Measurements from ENCODE around the gene DUSP28. TPM values are rescaled to one million over a fixed set of nuclear protein-coding genes. Genes with fewer than 3 reads are reported as not detected.

Gene DUSP28
- total and polyA plus RNA-seq, 2 experiments from 2014 or later: 2.7 to 4.3 TPM

- H3K4me3 Mint-ChIP-seq: no peak overlapping the region
- H3K36me3 ChIP-seq (ENCODE audit: insufficient read depth): no peaks in the 10 kb centered on the region
- no peak for ATAC-seq
These were observed 40.3 kb downstream of the DUSP28 start for GRCh38 chr2:240600451-240600961.

More at GRCh38 chr2:240600451-240600961, 40.3 kb downstream of the DUSP28 start:
- H3K9me2 ChIP-seq (ENCODE audit: insufficient read depth): no peaks in the 10 kb centered on the region
- no peaks in the 10 kb centered on the region for H3K27me3 ChIP-seq (ENCODE audit: insufficient read depth)
- H3K4me1 ChIP-seq (ENCODE audit: insufficient read depth): no peaks in the 10 kb centered on the region
- Mint-ChIP-seq H3K27ac (no peak overlapping the region), H3K36me3 (ENCODE audit: low read depth) (peaks cover 2% of the 10 kb centered on the region; the same call in 1 of the 3 replicates), H3K27me3 (ENCODE audit: insufficient read depth, low read depth, poor library complexity) (peaks cover 3% of the 10 kb centered on the region), H3K9me3 (no peaks in the 10 kb centered on the region), H3K4me1 (no peaks in the 10 kb centered on the region)
- no peaks in the 10 kb centered on the region for H3F3A ChIP-seq (replicated peaks; ENCODE audit: low read depth)
- no peak overlapping the region for H3K4me2 ChIP-seq
- no peaks in the 10 kb centered on the region for H3K79me2 ChIP-seq (replicated peaks; ENCODE audit: insufficient read depth)
- no peak overlapping the region for H2AFZ ChIP-seq
- TF ChIP-seq ZNF114 (CRISPR knock-in tag; IDR thresholded peaks at IDR 0.05): no peak
- TF ChIP-seq, protein P1, sequence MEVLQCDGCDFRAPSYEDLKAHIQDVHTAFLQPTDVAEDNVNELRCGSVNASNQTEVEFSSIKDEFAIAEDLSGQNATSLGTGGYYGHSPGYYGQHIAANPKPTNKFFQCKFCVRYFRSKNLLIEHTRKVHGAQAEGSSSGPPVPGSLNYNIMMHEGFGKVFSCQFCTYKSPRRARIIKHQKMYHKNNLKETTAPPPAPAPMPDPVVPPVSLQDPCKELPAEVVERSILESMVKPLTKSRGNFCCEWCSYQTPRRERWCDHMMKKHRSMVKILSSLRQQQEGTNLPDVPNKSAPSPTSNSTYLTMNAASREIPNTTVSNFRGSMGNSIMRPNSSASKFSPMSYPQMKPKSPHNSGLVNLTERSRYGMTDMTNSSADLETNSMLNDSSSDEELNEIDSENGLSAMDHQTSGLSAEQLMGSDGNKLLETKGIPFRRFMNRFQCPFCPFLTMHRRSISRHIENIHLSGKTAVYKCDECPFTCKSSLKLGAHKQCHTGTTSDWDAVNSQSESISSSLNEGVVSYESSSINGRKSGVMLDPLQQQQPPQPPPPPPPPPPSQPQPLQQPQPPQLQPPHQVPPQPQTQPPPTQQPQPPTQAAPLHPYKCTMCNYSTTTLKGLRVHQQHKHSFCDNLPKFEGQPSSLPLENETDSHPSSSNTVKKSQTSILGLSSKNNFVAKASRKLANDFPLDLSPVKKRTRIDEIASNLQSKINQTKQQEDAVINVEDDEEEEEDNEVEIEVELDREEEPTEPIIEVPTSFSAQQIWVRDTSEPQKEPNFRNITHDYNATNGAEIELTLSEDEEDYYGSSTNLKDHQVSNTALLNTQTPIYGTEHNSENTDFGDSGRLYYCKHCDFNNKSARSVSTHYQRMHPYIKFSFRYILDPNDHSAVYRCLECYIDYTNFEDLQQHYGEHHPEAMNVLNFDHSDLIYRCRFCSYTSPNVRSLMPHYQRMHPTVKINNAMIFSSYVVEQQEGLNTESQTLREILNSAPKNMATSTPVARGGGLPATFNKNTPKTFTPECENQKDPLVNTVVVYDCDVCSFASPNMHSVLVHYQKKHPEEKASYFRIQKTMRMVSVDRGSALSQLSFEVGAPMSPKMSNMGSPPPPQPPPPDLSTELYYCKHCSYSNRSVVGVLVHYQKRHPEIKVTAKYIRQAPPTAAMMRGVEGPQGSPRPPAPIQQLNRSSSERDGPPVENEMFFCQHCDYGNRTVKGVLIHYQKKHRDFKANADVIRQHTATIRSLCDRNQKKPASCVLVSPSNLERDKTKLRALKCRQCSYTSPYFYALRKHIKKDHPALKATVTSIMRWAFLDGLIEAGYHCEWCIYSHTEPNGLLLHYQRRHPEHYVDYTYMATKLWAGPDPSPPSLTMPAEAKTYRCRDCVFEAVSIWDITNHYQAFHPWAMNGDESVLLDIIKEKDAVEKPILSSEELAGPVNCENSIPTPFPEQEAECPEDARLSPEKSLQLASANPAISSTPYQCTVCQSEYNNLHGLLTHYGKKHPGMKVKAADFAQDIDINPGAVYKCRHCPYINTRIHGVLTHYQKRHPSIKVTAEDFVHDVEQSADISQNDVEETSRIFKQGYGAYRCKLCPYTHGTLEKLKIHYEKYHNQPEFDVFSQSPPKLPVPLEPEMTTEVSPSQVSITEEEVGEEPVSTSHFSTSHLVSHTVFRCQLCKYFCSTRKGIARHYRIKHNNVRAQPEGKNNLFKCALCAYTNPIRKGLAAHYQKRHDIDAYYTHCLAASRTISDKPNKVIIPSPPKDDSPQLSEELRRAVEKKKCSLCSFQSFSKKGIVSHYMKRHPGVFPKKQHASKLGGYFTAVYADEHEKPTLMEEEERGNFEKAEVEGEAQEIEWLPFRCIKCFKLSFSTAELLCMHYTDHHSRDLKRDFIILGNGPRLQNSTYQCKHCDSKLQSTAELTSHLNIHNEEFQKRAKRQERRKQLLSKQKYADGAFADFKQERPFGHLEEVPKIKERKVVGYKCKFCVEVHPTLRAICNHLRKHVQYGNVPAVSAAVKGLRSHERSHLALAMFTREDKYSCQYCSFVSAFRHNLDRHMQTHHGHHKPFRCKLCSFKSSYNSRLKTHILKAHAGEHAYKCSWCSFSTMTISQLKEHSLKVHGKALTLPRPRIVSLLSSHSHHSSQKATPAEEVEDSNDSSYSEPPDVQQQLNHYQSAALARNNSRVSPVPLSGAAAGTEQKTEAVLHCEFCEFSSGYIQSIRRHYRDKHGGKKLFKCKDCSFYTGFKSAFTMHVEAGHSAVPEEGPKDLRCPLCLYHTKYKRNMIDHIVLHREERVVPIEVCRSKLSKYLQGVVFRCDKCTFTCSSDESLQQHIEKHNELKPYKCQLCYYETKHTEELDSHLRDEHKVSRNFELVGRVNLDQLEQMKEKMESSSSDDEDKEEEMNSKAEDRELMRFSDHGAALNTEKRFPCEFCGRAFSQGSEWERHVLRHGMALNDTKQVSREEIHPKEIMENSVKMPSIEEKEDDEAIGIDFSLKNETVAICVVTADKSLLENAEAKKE (CRISPR knock-in tag; IDR thresholded peaks at IDR 0.05): no peak
- no peak for TF ChIP-seq POLR2AphosphoS5 (IDR thresholded peaks at IDR 0.05; ENCODE audit: low read depth)
- no peak for TF ChIP-seq STAT1 (IDR thresholded peaks at IDR 0.05; ENCODE audit: unreplicated experiment)
- TF ChIP-seq NANOG (IDR thresholded peaks at IDR 0.05; ENCODE audit: borderline replicate concordance): no peak
- no peak for TF ChIP-seq EZH2 (IDR thresholded peaks at IDR 0.05; ENCODE audit: low read depth, unreplicated experiment)
- no peak for TF ChIP-seq JUNB (IDR thresholded peaks at IDR 0.05; ENCODE audit: unreplicated experiment)
- TF ChIP-seq ZNF331 (CRISPR knock-in tag; IDR thresholded peaks at IDR 0.05; ENCODE audit: low read depth): no peak
- TF ChIP-seq CREB1 (CRISPR knock-in tag; IDR thresholded peaks at IDR 0.05; ENCODE audit: low read depth): no peak
- TF ChIP-seq, protein P2, sequence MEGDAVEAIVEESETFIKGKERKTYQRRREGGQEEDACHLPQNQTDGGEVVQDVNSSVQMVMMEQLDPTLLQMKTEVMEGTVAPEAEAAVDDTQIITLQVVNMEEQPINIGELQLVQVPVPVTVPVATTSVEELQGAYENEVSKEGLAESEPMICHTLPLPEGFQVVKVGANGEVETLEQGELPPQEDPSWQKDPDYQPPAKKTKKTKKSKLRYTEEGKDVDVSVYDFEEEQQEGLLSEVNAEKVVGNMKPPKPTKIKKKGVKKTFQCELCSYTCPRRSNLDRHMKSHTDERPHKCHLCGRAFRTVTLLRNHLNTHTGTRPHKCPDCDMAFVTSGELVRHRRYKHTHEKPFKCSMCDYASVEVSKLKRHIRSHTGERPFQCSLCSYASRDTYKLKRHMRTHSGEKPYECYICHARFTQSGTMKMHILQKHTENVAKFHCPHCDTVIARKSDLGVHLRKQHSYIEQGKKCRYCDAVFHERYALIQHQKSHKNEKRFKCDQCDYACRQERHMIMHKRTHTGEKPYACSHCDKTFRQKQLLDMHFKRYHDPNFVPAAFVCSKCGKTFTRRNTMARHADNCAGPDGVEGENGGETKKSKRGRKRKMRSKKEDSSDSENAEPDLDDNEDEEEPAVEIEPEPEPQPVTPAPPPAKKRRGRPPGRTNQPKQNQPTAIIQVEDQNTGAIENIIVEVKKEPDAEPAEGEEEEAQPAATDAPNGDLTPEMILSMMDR (conservative IDR thresholded peaks at IDR 0.05; ENCODE audit: low read depth in 2 of 2): no peak
- TF ChIP-seq EZH2phosphoT487 (IDR thresholded peaks at IDR 0.05; ENCODE audit: unreplicated experiment): no peak
- TF ChIP-seq, protein P3, sequence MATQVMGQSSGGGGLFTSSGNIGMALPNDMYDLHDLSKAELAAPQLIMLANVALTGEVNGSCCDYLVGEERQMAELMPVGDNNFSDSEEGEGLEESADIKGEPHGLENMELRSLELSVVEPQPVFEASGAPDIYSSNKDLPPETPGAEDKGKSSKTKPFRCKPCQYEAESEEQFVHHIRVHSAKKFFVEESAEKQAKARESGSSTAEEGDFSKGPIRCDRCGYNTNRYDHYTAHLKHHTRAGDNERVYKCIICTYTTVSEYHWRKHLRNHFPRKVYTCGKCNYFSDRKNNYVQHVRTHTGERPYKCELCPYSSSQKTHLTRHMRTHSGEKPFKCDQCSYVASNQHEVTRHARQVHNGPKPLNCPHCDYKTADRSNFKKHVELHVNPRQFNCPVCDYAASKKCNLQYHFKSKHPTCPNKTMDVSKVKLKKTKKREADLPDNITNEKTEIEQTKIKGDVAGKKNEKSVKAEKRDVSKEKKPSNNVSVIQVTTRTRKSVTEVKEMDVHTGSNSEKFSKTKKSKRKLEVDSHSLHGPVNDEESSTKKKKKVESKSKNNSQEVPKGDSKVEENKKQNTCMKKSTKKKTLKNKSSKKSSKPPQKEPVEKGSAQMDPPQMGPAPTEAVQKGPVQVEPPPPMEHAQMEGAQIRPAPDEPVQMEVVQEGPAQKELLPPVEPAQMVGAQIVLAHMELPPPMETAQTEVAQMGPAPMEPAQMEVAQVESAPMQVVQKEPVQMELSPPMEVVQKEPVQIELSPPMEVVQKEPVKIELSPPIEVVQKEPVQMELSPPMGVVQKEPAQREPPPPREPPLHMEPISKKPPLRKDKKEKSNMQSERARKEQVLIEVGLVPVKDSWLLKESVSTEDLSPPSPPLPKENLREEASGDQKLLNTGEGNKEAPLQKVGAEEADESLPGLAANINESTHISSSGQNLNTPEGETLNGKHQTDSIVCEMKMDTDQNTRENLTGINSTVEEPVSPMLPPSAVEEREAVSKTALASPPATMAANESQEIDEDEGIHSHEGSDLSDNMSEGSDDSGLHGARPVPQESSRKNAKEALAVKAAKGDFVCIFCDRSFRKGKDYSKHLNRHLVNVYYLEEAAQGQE (IDR thresholded peaks at IDR 0.05; ENCODE audit: unreplicated experiment): no peak
- TF ChIP-seq, protein P4, sequence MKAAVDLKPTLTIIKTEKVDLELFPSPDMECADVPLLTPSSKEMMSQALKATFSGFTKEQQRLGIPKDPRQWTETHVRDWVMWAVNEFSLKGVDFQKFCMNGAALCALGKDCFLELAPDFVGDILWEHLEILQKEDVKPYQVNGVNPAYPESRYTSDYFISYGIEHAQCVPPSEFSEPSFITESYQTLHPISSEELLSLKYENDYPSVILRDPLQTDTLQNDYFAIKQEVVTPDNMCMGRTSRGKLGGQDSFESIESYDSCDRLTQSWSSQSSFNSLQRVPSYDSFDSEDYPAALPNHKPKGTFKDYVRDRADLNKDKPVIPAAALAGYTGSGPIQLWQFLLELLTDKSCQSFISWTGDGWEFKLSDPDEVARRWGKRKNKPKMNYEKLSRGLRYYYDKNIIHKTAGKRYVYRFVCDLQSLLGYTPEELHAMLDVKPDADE (IDR thresholded peaks at IDR 0.05): no peak
- H3K4me3 ChIP-seq: no peak overlapping the region
- no peak for DNase-seq (ENCODE audit: low spot score)
- no peak overlapping the region for H3K27ac ChIP-seq (ENCODE audit: low read depth)
- no peaks in the 10 kb centered on the region; the same call in none of the 2 replicates for H4K20me1 ChIP-seq (replicated peaks; ENCODE audit: insufficient read depth)

Measured in GM23338 (cell line).